ENCODE measurements around the gene SERPINB11.
"Not testable (repeated sequence)": the region's sequence is repeated elsewhere in the genome, so short reads cannot be mapped to it uniquely, and the experiment has no call there.

The SERPINB11 gene

DNA sequence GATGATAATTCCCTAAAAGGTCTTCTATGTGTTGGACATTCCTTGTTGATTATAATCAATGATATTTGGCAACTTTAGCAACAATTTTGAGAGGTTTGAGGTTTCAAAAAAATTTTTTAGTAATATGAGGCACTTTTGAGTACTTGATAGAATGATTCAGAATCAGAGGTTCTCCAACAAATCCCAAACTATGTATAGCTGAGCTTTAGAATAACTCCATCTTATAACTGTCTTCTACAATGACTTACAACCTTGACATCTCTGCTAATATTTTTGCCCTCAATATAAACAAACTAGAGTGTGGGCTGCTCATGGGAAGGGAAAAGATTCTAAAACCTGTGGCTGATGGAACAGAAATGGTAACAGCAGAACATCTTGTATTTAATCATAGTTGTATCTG, 50.9 kb downstream of the SERPINB11 start:
- no peaks in the 10 kb centered on the region for H3K4me1 Mint-ChIP-seq (ENCODE audit: low read depth)
- peaks cover 6% of the 10 kb centered on the region for H3K27me3 Mint-ChIP-seq
- H3K36me3 Mint-ChIP-seq (ENCODE audit: low read depth): no peaks in the 10 kb centered on the region
- no peaks in the 10 kb centered on the region for H3K9me3 Mint-ChIP-seq
- no peak overlapping the region for H3K27ac Mint-ChIP-seq
- H3K4me3 Mint-ChIP-seq: no peak overlapping the region
- intact Hi-C loops (cut with micrococcal nuclease): no loop called here

DNA sequence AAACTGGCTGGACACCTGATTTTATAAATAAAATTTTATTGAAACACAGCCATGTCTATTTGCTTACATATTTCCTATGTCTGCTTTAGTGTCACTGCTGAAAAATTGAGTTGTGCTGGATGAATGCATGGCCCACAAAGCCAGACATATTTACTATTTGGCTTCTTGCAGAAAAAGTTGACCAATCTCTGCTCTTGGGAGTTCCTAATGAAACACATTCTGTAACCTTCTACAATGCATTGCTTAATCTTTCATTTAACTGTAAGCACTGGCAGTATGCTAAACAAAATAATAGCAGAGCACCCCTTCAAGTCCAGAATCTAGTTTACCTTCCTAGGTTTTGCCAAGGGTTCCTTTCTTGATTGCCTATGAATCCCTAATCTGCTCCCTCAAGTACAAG, 54.8 kb downstream of the SERPINB11 start:
- peaks cover 33% of the 10 kb centered on the region for H3K9me3 Mint-ChIP-seq
- no peak overlapping the region for H3K27ac Mint-ChIP-seq
- H3K27me3 Mint-ChIP-seq: peaks cover 5% of the 10 kb centered on the region
- H3K4me3 Mint-ChIP-seq: no peak overlapping the region
- no peaks in the 10 kb centered on the region for H3K4me1 Mint-ChIP-seq (ENCODE audit: low read depth)
- no peaks in the 10 kb centered on the region for H3K36me3 Mint-ChIP-seq (ENCODE audit: low read depth)
- intact Hi-C loops (cut with micrococcal nuclease): no loop called here

DNA sequence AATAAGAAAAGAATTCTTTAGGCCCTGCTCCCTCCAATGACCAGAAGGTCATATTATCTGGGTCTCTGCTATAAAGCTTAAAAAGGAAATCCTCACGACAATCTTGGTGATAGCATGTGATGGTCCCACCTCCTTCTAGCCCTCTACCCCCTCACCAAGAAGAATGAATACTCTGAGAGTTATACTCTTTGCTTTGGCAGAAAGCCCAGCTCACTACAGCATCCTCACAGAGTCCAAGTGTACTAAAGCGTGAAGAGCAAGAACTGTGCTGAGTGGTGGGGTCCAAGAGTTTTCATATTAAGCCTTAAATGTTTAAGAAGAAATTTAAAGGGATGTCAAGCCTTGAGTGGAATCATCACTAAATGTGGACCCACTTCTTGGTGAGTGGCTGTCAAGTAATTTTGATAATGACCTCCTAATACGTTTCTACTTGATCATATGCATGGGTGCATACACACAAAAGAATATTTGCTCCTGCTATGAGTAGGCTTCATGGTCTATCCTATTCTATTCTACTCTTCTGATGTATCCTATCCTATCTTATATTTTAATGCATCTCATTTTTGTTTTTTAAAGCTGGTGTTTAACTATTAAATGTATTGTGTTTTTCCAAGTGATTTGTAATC, 56.0 kb downstream of the SERPINB11 start:
- peaks cover 2% of the 10 kb centered on the region for H3K27me3 Mint-ChIP-seq
- no peak overlapping the region for H3K27ac Mint-ChIP-seq
- no peaks in the 10 kb centered on the region for H3K36me3 Mint-ChIP-seq (ENCODE audit: low read depth)
- H3K4me3 Mint-ChIP-seq: no peak overlapping the region
- intact Hi-C loops (cut with micrococcal nuclease): no loop called here
- peaks cover 33% of the 10 kb centered on the region for H3K9me3 Mint-ChIP-seq
- H3K4me1 Mint-ChIP-seq (ENCODE audit: low read depth): no peaks in the 10 kb centered on the region

DNA sequence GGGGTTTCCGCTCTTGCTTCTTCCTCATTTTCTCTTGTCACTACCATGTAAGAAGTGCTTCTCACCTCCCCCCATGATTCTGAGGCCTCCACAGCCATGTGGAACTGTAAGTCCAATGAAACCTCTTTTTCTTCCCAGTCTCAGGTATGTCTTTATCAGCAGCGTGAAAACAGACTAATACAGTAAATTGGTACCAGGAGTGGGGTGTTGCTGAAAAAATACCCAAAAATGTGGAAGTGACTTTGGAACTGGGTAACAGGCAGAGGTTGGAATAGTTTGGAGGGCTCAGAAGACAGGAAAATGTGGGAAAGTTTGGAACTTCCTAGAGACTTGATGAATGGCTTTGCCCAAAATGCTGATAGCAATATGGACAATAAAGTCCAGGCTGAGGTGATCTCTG, 57.0 kb downstream of the SERPINB11 start:
- H3K27me3 Mint-ChIP-seq; H3K4me1 Mint-ChIP-seq (ENCODE audit: low read depth); H3K4me3 Mint-ChIP-seq; intact Hi-C loops (cut with micrococcal nuclease); H3K27ac Mint-ChIP-seq; H3K36me3 Mint-ChIP-seq (ENCODE audit: low read depth): not testable (repeated sequence)
- peaks cover 33% of the 10 kb centered on the region for H3K9me3 Mint-ChIP-seq

GRCh38 chr18:63762518-63762917, 59.8 kb downstream of the SERPINB11 start:
- Mint-ChIP-seq H3K4me1 (ENCODE audit: low read depth) (no peaks in the 10 kb centered on the region), H3K27me3 (peaks cover 4% of the 10 kb centered on the region), H3K4me3 (no peak overlapping the region), H3K27ac (no peak overlapping the region), H3K9me3 (peaks cover 33% of the 10 kb centered on the region), H3K36me3 (ENCODE audit: low read depth) (no peaks in the 10 kb centered on the region)
- intact Hi-C loops (cut with micrococcal nuclease): no loop called here

- no peak overlapping the region for H3K27ac Mint-ChIP-seq
- H3K4me1 Mint-ChIP-seq (ENCODE audit: low read depth): no peaks in the 10 kb centered on the region
- no peaks in the 10 kb centered on the region for H3K36me3 Mint-ChIP-seq (ENCODE audit: low read depth)
- H3K27me3 Mint-ChIP-seq: peaks cover 6% of the 10 kb centered on the region
- intact Hi-C loops (cut with micrococcal nuclease): no loop called here
- peaks cover 32% of the 10 kb centered on the region for H3K9me3 Mint-ChIP-seq
- H3K4me3 Mint-ChIP-seq: no peak overlapping the region
Observed at GRCh38 chr18:63763831-63764600, 61.3 kb downstream of the SERPINB11 start.

DNA sequence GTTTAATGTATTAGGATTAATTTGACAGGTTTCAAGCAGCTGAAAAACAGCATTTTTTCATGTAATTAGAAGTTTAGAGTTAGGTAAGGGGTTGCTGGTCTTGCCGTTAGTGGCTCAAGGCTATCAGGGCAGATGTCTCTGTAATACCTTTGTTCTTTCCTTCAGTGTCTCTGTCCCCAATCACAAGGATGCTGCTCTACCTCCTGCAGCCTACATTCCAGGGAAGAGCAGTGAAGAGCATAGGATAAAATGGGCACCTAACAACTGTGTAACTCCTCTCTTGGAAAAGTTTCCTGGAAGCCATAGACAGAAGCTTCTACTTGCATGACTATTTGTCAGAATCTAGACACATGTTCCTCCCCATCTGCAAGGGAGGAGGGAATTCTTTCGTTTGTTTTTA, 63.1 kb downstream of the SERPINB11 start:
- H3K4me3 Mint-ChIP-seq: no peak overlapping the region
- intact Hi-C loops (cut with micrococcal nuclease): no loop called here

More for the DNA sequence above, 63.1 kb downstream of the SERPINB11 start:
- Mint-ChIP-seq H3K4me1 (ENCODE audit: low read depth) (no peaks in the 10 kb centered on the region), H3K27me3 (peaks cover 9% of the 10 kb centered on the region), H3K27ac (no peak overlapping the region), H3K9me3 (peaks cover 15% of the 10 kb centered on the region), H3K36me3 (ENCODE audit: low read depth) (no peaks in the 10 kb centered on the region)
